HCT116 (cell line): ENCODE measurements around the gene C2orf72. TPM values are rescaled to one million over a fixed set of nuclear protein-coding genes. Genes with fewer than 3 reads are reported as not detected.
A peak's percentile ranks its signal among the peaks of the same experiment; 100 is the strongest.

Source experiments
- ATAC-seq: fragments of 200-7000 bp; cut with Tn5 transposase; 2 replicates; pipeline ENCODE4 v1.9.1; 2020; ENCODE audit warnings: mild to moderate bottlenecking, moderate library complexity
- BruUV-seq: library from RNA; stranded (reverse); fragments of 400-500 nt; replicated peaks from 2 replicates; lab custom pipeline; 2021; lab: Mats Ljungman, UMichigan
- CTCF ChIA-PET: fragments of 300-600 bp; sonication (Branson Sonifier 250); formaldehyde crosslinking; loops from one replicate; lab custom pipeline; 2021; ENCODE audit warnings: antibody characterized with exemption; lab: Charles Lee
- POLR2A ChIA-PET: fragments of 300-600, 350-600 bp; sonication (Branson Sonifier 250); formaldehyde crosslinking; loops from one replicate; lab custom pipeline; 2021; ENCODE audit warnings: antibody characterized with exemption; lab: Charles Lee
- RAD21 ChIA-PET, 2 experiments: fragments of 300-600 bp; sonication (Branson Sonifier 250); formaldehyde crosslinking; loops; one replicate each; lab custom pipeline; 2023; ENCODE audit warnings: low total read pairs in 2 of 2; ENCODE audit not compliant: uncharacterized antibody in 2 of 2, unreplicated experiment in 2 of 2, low non-redundant PET in 1 of 2; lab: Charles Lee
- DNase-seq: peaks from one replicate; pipeline ENCODE4 v3.0.0-alpha.2; 2010; ENCODE audit warnings: low read depth, low spot score
- H2AFZ ChIP-seq: fragments of 200-600 bp; shearing (Covaris generic), sonication (generic); 2 replicates; pipeline ENCODE4 v1.6.1; 2017; ENCODE audit warnings: low read depth, mixed run types, mixed read lengths, antibody characterized with exemption, low read length; ENCODE audit not compliant: poor library complexity, severe bottlenecking
- H3K27ac ChIP-seq: 2 replicates; pipeline ENCODE4 v1.5.1; 2012; ENCODE audit warnings: low read depth, low read length
- H3K27me3 ChIP-seq: fragments of 200-600 bp; sonication (generic); 2 replicates; pipeline ENCODE4 v1.6.1; 2016; ENCODE audit warnings: mixed run types, low read length, mixed read lengths; ENCODE audit not compliant: insufficient read depth
- H3K36me3 ChIP-seq, 2 experiments: fragments of 200-500 bp in 1 of 2; fragments of 200-600 bp in 1 of 2; sonication (Bioruptor generic) in 1 of 2; sonication (generic) in 1 of 2; 2 replicates each; pipeline versions ENCODE4 v1.5.1 to v1.6.1; 2014 to 2016; ENCODE audit warnings: low read length in 2 of 2, inconsistent platforms in 1 of 2, mixed read lengths in 1 of 2, mixed run types in 1 of 2; ENCODE audit not compliant: insufficient read depth in 2 of 2, control insufficient read depth in 1 of 2
- H3K4me1 ChIP-seq, 2 experiments: fragments of 200-600 bp in 1 of 2; sonication (generic) in 1 of 2; 2 replicates each; pipeline versions ENCODE4 v1.5.1 to v1.6.1; 2012 to 2017; ENCODE audit warnings: low read length in 2 of 2, inconsistent platforms in 1 of 2, mild to moderate bottlenecking in 1 of 2, mixed read lengths in 1 of 2, mixed run types in 1 of 2, moderate library complexity in 1 of 2; ENCODE audit not compliant: insufficient read depth in 2 of 2, control insufficient read depth in 1 of 2
- H3K4me2 ChIP-seq: fragments of 200-600 bp; sonication (generic); 2 replicates; pipeline ENCODE4 v1.6.1; 2017; ENCODE audit warnings: mixed run types, low read length, mixed read lengths
- H3K4me3 ChIP-seq, 2 experiments: fragments of 200-600 bp in 1 of 2; sonication (generic) in 1 of 2; replicated peaks in 1 of 2; 2 replicates each; pipeline ENCODE4 v1.5.1; 2011 to 2016; ENCODE audit warnings: low read length in 2 of 2, control low read depth in 1 of 2, low read depth in 1 of 2, mild to moderate bottlenecking in 1 of 2, mixed read lengths in 1 of 2, mixed run types in 1 of 2
- H3K79me2 ChIP-seq: fragments of 200-600 bp; sonication (generic); 2 replicates; pipeline ENCODE4 v1.6.1; 2017; ENCODE audit warnings: mild to moderate bottlenecking, mixed run types, low read length, moderate library complexity, mixed read lengths; ENCODE audit not compliant: insufficient read depth
- H3K9ac ChIP-seq: fragments of 200-600 bp; sonication (generic); 2 replicates; pipeline ENCODE4 v1.6.1; 2016; ENCODE audit warnings: low read length, mixed read lengths
- H3K9me2 ChIP-seq: fragments of 200-600 bp; sonication (generic), shearing (Covaris generic); 2 replicates; pipeline ENCODE4 v1.6.1; 2017; ENCODE audit warnings: mixed run types, mild to moderate bottlenecking, moderate library complexity; ENCODE audit not compliant: insufficient read depth
- H3K9me3 ChIP-seq, 2 experiments: fragments of 200-500 bp in 1 of 2; fragments of 200-600 bp in 1 of 2; sonication (Bioruptor generic) in 1 of 2; sonication (generic) in 1 of 2; 2 replicates each; pipeline ENCODE4 v1.6.1; 2014 to 2017; ENCODE audit warnings: low read length in 2 of 2, mixed read lengths in 2 of 2, inconsistent platforms in 1 of 2, low read depth in 1 of 2, mild to moderate bottlenecking in 1 of 2, mixed run types in 1 of 2, moderate library complexity in 1 of 2; ENCODE audit not compliant: control insufficient read depth in 1 of 2, insufficient read depth in 1 of 2
- H4K20me1 ChIP-seq: fragments of 200-600 bp; sonication (generic), shearing (Covaris generic); 2 replicates; pipeline ENCODE4 v1.6.1; 2017; ENCODE audit warnings: mixed run types, mild to moderate bottlenecking, moderate library complexity; ENCODE audit not compliant: insufficient read depth
- EGR1 ChIP-seq: IDR thresholded peaks from 2 replicates; pipeline ENCODE4 v1.6.1; 2012; ENCODE audit warnings: low read depth
- ELF1 ChIP-seq: IDR thresholded peaks from 2 replicates; pipeline ENCODE4 v1.6.1; 2012; ENCODE audit warnings: low read depth, borderline replicate concordance
- EZH2 ChIP-seq: fragments of 200-600 bp; sonication (generic); IDR thresholded peaks from 2 replicates; pipeline ENCODE4 v1.6.1; 2017; ENCODE audit warnings: antibody characterized with exemption, mixed run types
- EZH2phosphoT487 ChIP-seq: fragments of 200-600 bp; IDR thresholded peaks from 2 replicates; pipeline ENCODE4 v1.6.1; 2018; ENCODE audit warnings: antibody characterized with exemption, borderline replicate concordance
- FOSL1 ChIP-seq: IDR thresholded peaks from 2 replicates; pipeline ENCODE4 v1.6.1; 2012; ENCODE audit warnings: low read depth
- JUND ChIP-seq: IDR thresholded peaks from 2 replicates; pipeline ENCODE4 v1.6.1; 2012
- MAX ChIP-seq: IDR thresholded peaks from 2 replicates; pipeline ENCODE4 v1.6.1; 2012
- POLR2A ChIP-seq: IDR thresholded peaks from 2 replicates; pipeline ENCODE4 v1.7.0; 2011; ENCODE audit warnings: borderline replicate concordance; ENCODE audit not compliant: insufficient read depth, insufficient read length; ENCODE audit errors: extremely low read depth
- POLR2AphosphoS5 ChIP-seq: IDR thresholded peaks from 2 replicates; pipeline ENCODE4 v1.6.1; 2011; ENCODE audit warnings: mild to moderate bottlenecking, low read depth, low read length, moderate library complexity
- SIN3A ChIP-seq: IDR thresholded peaks from 2 replicates; pipeline ENCODE4 v1.6.1; 2012; ENCODE audit warnings: low read depth
- SRF ChIP-seq: IDR thresholded peaks from 2 replicates; pipeline ENCODE4 v1.6.1; 2012; ENCODE audit warnings: low read depth
- YY1 ChIP-seq: IDR thresholded peaks from 2 replicates; pipeline ENCODE4 v1.6.1; 2011; ENCODE audit warnings: low read length, low read depth, moderate library complexity, mild to moderate bottlenecking; ENCODE audit not compliant: insufficient replicate concordance; ENCODE audit errors: extremely low read depth
- ZBTB33 ChIP-seq: IDR thresholded peaks from 2 replicates; pipeline ENCODE4 v1.6.1; 2011; ENCODE audit warnings: mild to moderate bottlenecking, low read length, moderate library complexity; ENCODE audit not compliant: insufficient replicate concordance; ENCODE audit errors: extremely low read depth
- ZNF274 ChIP-seq: fragments of 200-500 bp; sonication (Bioruptor generic); IDR thresholded peaks from 2 replicates; pipeline ENCODE4 v1.6.1; 2014; ENCODE audit warnings: mild to moderate bottlenecking, low read depth, low read length, inconsistent platforms
- intact Hi-C: fragments of 100-400 bp; cut with micrococcal nuclease; formaldehyde crosslinking; loops from 2 replicates; pipeline ENCODE4 v1.10.0; 2022
- total RNA-seq: library from RNA; stranded (reverse); gene quantifications from one replicate; pipeline ENCODE4 v1.2.1, GENCODE V29; 2021; ENCODE audit not compliant: unreplicated experiment

The C2orf72 gene
- total RNA-seq, 1 experiment from 2014 or later: 3.7 TPM

GRCh38 chr2:231058761-231059550 lies 21.6 kb downstream of the C2orf72 start:
- H3K9me3 ChIP-seq: no peaks in the 10 kb centered on the region
- H3K4me3 ChIP-seq: peak overlapping the region in 1 of 2 experiments; percentile 100; a peak in 2 of 4 replicates
- peaks cover 23 to 28% of the 10 kb centered on the region in 2 experiments for H3K36me3 ChIP-seq
- no peak for TF ChIP-seq FOSL1
- no peak for TF ChIP-seq MAX
- no peak for TF ChIP-seq POLR2AphosphoS5
- TF ChIP-seq JUND: no peak
- no peak for TF ChIP-seq SRF
- TF ChIP-seq, all 23 proteins: peak for 0
- ATAC-seq: no peak
- Histone ChIP-seq H3K79me2 (peaks cover 73% of the 10 kb centered on the region), H3K9ac (0 out of 2 replicates have a peak overlapping the region, but pooled peaks have one; percentile 94), H3K4me2 (peak overlapping the region; percentile 89), H3K4me1 (peaks cover 15 to 29% of the 10 kb centered on the region in 2 experiments), H3K27ac (no peak overlapping the region), H4K20me1 (no peaks in the 10 kb centered on the region), H2AFZ (no peak overlapping the region), H3K9me2 (no peaks in the 10 kb centered on the region), H3K27me3 (no peaks in the 10 kb centered on the region)
- ChIA-PET POLR2A (interaction anchor here (0.6 kb wide), 1 partner anchor 351 kb away, joined by 6 read pairs; no protein-coding TSS in a partner anchor), RAD21 (no interaction called here), CTCF (interaction anchor here (1.2 kb wide), 1 partner anchor 235 kb away, joined by 4 read pairs; no protein-coding TSS in a partner anchor)
- no TSS peak for BruUV-seq
- DNase-seq: no peak
- intact Hi-C loops: no loop called here

GRCh38 chr2:231059756-231060155 lies 22.4 kb downstream of the C2orf72 start:
- peak overlapping the region; percentile 89; the same call in 1 of the 2 replicates for H3K4me2 ChIP-seq
- TF ChIP-seq YY1: no peak
- no peak for TF ChIP-seq EGR1
- TF ChIP-seq SRF: no peak
- TF ChIP-seq FOSL1: no peak
- TF ChIP-seq ZNF274: no peak
- no peak for TF ChIP-seq ZBTB33
- no peak for TF ChIP-seq SIN3A
- TF ChIP-seq POLR2A: no peak
- no peak for TF ChIP-seq EZH2phosphoT487
- TF ChIP-seq ELF1: no peak
- TF ChIP-seq EZH2: no peak
- intact Hi-C loops: no loop called here
- peaks cover 81% of the 10 kb centered on the region for H3K79me2 ChIP-seq
- H3K27me3 ChIP-seq: no peaks in the 10 kb centered on the region
- no peaks in the 10 kb centered on the region for H3K9me2 ChIP-seq
- no peak overlapping the region for H3K4me3 ChIP-seq
- no peaks in the 10 kb centered on the region for H3K9me3 ChIP-seq
- H3K27ac ChIP-seq: no peak overlapping the region
- H3K36me3 ChIP-seq: peaks cover 27 to 31% of the 10 kb centered on the region in 2 experiments
- no peak overlapping the region for H3K9ac ChIP-seq
- POLR2A ChIA-PET: no interaction called here
- no TSS peak for BruUV-seq
- peaks cover 15 to 29% of the 10 kb centered on the region in 2 experiments for H3K4me1 ChIP-seq
- ATAC-seq (no peak), DNase-seq (no peak)
- no peaks in the 10 kb centered on the region for H4K20me1 ChIP-seq
- RAD21 ChIA-PET: no interaction called here
- CTCF ChIA-PET: no interaction called here
- H2AFZ ChIP-seq: no peak overlapping the region
